ENCODE results near the gene TRIM26.

DNA sequence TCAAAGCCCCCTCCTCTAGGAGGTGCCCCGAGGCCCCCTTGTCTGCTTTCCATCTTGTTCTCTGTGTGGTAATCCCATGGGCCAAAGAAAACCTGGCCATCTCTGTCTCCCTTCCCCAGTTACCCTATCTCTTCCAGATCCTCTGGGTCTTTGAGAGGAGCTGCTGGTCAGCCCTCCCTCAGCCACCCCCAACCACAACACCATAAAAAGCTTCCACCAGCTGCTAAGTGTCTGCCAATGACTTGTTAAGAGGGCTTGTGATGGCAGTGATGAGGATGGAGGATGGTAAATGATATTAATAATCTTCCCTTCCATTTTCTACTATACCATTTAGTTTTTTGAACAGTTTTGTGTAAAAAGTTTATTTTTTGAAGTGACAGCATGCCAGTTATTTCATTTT, 17.3 kb downstream of the TRIM26 start:
- TF ChIP-seq, protein P1, sequence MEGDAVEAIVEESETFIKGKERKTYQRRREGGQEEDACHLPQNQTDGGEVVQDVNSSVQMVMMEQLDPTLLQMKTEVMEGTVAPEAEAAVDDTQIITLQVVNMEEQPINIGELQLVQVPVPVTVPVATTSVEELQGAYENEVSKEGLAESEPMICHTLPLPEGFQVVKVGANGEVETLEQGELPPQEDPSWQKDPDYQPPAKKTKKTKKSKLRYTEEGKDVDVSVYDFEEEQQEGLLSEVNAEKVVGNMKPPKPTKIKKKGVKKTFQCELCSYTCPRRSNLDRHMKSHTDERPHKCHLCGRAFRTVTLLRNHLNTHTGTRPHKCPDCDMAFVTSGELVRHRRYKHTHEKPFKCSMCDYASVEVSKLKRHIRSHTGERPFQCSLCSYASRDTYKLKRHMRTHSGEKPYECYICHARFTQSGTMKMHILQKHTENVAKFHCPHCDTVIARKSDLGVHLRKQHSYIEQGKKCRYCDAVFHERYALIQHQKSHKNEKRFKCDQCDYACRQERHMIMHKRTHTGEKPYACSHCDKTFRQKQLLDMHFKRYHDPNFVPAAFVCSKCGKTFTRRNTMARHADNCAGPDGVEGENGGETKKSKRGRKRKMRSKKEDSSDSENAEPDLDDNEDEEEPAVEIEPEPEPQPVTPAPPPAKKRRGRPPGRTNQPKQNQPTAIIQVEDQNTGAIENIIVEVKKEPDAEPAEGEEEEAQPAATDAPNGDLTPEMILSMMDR (IDR thresholded peaks at IDR 0.05; ENCODE audit: borderline replicate concordance, extremely low read depth, low read length, poor library complexity, severe bottlenecking): no peak
- no peak for TF ChIP-seq EZH2 (IDR thresholded peaks at IDR 0.05; ENCODE audit: borderline replicate concordance, low read depth, low read length, severe bottlenecking)

All from DND-41 (cell line).